ENCODE results near the gene SH3PXD2B. TPM values are rescaled to one million over a fixed set of nuclear protein-coding genes. Genes with fewer than 3 reads are reported as not detected.
A peak's percentile ranks its signal among the peaks of the same experiment; 100 is the strongest.

Gene SH3PXD2B
- total and polyA plus RNA-seq, 2 of the 13 experiments (the other 11 are each of a cell fraction or from before 2014, with no cell fraction given): 3.4 to 4.6 TPM

DNA sequence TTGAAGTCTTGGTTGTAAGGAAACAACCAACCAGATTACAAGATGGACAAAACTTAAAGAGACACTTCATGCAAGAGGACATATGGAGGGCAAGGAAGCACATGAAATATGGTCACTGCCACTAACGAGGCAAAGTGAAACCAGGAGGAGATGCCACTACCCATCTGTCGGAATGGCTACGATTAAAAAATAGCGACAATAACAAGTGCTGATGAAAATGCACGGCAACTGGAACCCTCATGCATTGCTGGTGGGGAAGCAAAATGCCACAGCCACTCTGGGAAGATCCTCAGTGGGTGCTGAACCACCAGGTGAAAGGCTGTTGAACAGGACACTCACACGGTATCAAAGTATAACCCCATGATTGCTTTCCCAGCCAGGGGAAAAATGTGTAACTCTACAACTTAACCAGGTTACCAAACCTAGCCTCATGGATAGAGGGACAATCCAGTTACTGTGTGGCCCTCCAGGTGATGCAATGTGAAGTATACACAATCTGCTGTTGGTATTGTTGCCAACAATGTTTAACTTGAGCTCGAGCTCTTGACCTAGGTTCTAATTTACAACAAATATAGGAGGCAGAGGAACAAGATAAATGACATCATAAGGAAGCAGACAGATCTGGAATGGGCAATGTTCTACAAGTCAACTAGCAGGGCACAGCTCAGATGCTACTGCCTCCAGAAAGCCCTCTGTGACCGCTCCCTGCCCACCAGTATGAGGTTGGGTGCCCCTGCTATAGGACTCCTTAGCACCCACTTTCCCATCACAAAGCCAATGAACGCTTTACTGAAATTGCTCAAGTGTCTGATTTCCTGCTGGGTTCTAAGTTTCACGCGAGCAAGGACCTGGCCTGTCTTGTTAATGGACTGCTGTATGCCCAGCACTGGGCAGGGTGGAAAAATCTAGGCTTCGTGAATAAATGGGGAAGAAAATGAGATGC lies 25.8 kb downstream of the SH3PXD2B start (continued):
- TF ChIP-seq, protein P1, sequence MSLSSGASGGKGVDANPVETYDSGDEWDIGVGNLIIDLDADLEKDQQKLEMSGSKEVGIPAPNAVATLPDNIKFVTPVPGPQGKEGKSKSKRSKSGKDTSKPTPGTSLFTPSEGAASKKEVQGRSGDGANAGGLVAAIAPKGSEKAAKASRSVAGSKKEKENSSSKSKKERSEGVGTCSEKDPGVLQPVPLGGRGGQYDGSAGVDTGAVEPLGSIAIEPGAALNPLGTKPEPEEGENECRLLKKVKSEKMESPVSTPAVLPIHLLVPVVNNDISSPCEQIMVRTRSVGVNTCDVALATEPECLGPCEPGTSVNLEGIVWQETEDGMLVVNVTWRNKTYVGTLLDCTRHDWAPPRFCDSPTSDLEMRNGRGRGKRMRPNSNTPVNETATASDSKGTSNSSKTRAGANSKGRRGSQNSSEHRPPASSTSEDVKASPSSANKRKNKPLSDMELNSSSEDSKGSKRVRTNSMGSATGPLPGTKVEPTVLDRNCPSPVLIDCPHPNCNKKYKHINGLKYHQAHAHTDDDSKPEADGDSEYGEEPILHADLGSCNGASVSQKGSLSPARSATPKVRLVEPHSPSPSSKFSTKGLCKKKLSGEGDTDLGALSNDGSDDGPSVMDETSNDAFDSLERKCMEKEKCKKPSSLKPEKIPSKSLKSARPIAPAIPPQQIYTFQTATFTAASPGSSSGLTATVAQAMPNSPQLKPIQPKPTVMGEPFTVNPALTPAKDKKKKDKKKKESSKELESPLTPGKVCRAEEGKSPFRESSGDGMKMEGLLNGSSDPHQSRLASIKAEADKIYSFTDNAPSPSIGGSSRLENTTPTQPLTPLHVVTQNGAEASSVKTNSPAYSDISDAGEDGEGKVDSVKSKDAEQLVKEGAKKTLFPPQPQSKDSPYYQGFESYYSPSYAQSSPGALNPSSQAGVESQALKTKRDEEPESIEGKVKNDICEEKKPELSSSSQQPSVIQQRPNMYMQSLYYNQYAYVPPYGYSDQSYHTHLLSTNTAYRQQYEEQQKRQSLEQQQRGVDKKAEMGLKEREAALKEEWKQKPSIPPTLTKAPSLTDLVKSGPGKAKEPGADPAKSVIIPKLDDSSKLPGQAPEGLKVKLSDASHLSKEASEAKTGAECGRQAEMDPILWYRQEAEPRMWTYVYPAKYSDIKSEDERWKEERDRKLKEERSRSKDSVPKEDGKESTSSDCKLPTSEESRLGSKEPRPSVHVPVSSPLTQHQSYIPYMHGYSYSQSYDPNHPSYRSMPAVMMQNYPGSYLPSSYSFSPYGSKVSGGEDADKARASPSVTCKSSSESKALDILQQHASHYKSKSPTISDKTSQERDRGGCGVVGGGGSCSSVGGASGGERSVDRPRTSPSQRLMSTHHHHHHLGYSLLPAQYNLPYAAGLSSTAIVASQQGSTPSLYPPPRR (CRISPR knock-in tag; IDR thresholded peaks at IDR 0.05; ENCODE audit: borderline replicate concordance): peak; percentile 96
- TF ChIP-seq CBX2 (IDR thresholded peaks at IDR 0.05; ENCODE audit: low read depth, low read length): no peak
- no peak for TF ChIP-seq CBX2 (CRISPR knock-in tag; IDR thresholded peaks at IDR 0.05; ENCODE audit: low read depth)
- peak; percentile 32; the same call in 1 of the 2 replicates for TF ChIP-seq HNF4A (CRISPR knock-in tag; IDR thresholded peaks at IDR 0.05)
- no peak for TF ChIP-seq MTF2 (CRISPR knock-in tag; IDR thresholded peaks at IDR 0.05; ENCODE audit: borderline replicate concordance)
- TF ChIP-seq ZNF670 (CRISPR knock-in tag; IDR thresholded peaks at IDR 0.05; ENCODE audit: borderline replicate concordance): no peak
- no peak for TF ChIP-seq PAWR (CRISPR knock-in tag; IDR thresholded peaks at IDR 0.05; ENCODE audit: borderline replicate concordance)
- TF ChIP-seq ZNF75D (CRISPR knock-in tag; IDR thresholded peaks at IDR 0.05; ENCODE audit: borderline replicate concordance): no peak
- no peak for TF ChIP-seq ZSCAN29 (CRISPR knock-in tag; conservative IDR thresholded peaks at IDR 0.05)
- TF ChIP-seq SCMH1 (CRISPR knock-in tag; IDR thresholded peaks at IDR 0.05; ENCODE audit: borderline replicate concordance): no peak
- TF ChIP-seq, protein P2, sequence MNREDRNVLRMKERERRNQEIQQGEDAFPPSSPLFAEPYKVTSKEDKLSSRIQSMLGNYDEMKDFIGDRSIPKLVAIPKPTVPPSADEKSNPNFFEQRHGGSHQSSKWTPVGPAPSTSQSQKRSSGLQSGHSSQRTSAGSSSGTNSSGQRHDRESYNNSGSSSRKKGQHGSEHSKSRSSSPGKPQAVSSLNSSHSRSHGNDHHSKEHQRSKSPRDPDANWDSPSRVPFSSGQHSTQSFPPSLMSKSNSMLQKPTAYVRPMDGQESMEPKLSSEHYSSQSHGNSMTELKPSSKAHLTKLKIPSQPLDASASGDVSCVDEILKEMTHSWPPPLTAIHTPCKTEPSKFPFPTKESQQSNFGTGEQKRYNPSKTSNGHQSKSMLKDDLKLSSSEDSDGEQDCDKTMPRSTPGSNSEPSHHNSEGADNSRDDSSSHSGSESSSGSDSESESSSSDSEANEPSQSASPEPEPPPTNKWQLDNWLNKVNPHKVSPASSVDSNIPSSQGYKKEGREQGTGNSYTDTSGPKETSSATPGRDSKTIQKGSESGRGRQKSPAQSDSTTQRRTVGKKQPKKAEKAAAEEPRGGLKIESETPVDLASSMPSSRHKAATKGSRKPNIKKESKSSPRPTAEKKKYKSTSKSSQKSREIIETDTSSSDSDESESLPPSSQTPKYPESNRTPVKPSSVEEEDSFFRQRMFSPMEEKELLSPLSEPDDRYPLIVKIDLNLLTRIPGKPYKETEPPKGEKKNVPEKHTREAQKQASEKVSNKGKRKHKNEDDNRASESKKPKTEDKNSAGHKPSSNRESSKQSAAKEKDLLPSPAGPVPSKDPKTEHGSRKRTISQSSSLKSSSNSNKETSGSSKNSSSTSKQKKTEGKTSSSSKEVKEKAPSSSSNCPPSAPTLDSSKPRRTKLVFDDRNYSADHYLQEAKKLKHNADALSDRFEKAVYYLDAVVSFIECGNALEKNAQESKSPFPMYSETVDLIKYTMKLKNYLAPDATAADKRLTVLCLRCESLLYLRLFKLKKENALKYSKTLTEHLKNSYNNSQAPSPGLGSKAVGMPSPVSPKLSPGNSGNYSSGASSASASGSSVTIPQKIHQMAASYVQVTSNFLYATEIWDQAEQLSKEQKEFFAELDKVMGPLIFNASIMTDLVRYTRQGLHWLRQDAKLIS (CRISPR knock-in tag; IDR thresholded peaks at IDR 0.05): no peak
- no peak for TF ChIP-seq ZIK1 (CRISPR knock-in tag; IDR thresholded peaks at IDR 0.05; ENCODE audit: borderline replicate concordance, low read depth)
- no peak for TF ChIP-seq FOXA1 (IDR thresholded peaks at IDR 0.05)
- peak; percentile 91 for TF ChIP-seq FOXA1 (CRISPR knock-in tag; IDR thresholded peaks at IDR 0.05)
- TF ChIP-seq, protein P3, sequence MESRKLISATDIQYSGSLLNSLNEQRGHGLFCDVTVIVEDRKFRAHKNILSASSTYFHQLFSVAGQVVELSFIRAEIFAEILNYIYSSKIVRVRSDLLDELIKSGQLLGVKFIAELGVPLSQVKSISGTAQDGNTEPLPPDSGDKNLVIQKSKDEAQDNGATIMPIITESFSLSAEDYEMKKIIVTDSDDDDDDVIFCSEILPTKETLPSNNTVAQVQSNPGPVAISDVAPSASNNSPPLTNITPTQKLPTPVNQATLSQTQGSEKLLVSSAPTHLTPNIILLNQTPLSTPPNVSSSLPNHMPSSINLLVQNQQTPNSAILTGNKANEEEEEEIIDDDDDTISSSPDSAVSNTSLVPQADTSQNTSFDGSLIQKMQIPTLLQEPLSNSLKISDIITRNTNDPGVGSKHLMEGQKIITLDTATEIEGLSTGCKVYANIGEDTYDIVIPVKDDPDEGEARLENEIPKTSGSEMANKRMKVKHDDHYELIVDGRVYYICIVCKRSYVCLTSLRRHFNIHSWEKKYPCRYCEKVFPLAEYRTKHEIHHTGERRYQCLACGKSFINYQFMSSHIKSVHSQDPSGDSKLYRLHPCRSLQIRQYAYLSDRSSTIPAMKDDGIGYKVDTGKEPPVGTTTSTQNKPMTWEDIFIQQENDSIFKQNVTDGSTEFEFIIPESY (CRISPR knock-in tag; IDR thresholded peaks at IDR 0.05): peak; percentile 57; the same call in 1 of the 2 replicates
- TF ChIP-seq RXRB (CRISPR knock-in tag; IDR thresholded peaks at IDR 0.05; ENCODE audit: borderline replicate concordance): peak; percentile 60; the same call in 1 of the 2 replicates
- TF ChIP-seq ZNF34 (CRISPR knock-in tag; IDR thresholded peaks at IDR 0.05; ENCODE audit: borderline replicate concordance): no peak
- no peak for TF ChIP-seq KDM4B (CRISPR knock-in tag; IDR thresholded peaks at IDR 0.05)
- TF ChIP-seq SNRNP70 (IDR thresholded peaks at IDR 0.05; ENCODE audit: low read depth, low read length): no peak
